ENCODE measurements around the gene ACADL.
"Not testable (repeated sequence)": the region's sequence is repeated elsewhere in the genome, so short reads cannot be mapped to it uniquely, and the experiment has no call there.

ACADL gene

GRCh38 chr2:210189452-210190138 is 35.7 kb downstream of the ACADL start:
- DNase-seq (ENCODE audit: low read depth, low spot score): no peak
- TF ChIP-seq, protein P1, sequence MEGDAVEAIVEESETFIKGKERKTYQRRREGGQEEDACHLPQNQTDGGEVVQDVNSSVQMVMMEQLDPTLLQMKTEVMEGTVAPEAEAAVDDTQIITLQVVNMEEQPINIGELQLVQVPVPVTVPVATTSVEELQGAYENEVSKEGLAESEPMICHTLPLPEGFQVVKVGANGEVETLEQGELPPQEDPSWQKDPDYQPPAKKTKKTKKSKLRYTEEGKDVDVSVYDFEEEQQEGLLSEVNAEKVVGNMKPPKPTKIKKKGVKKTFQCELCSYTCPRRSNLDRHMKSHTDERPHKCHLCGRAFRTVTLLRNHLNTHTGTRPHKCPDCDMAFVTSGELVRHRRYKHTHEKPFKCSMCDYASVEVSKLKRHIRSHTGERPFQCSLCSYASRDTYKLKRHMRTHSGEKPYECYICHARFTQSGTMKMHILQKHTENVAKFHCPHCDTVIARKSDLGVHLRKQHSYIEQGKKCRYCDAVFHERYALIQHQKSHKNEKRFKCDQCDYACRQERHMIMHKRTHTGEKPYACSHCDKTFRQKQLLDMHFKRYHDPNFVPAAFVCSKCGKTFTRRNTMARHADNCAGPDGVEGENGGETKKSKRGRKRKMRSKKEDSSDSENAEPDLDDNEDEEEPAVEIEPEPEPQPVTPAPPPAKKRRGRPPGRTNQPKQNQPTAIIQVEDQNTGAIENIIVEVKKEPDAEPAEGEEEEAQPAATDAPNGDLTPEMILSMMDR (IDR thresholded peaks at IDR 0.05; ENCODE audit: insufficient read depth, low read length, missing control alignments): no peak
- no peak overlapping the region for H3K4me3 ChIP-seq (ENCODE audit: low read depth, low read length)
- ChIA-PET CTCF (interaction anchor here (0.7 to 1.5 kb wide), 6 partner anchors 10 to 216 kb away, joined by 3 to 5 read pairs (median 3); no protein-coding TSS in a partner anchor), POLR2A (no interaction called here)

DNA sequence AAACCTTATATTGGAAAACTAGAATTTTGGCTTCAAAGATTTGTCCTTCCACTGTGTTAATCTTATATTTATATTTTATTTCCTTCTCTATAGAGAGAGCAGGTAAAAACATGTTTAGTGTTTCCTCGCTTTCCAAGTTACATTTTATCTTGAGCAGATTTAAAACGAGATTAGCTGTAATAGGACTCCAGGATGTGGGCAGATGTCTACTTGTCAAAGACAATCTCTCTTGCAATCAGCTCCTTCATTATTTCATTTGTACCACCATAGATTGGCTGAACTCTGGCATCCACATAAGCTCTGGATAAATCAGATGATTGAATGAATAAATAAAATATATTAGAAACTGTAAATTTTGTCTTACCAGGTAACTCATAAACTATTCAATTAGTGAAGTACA is 36.5 kb downstream of the ACADL start:
- TF ChIP-seq, protein P1 (IDR thresholded peaks at IDR 0.05; ENCODE audit: insufficient read depth, low read length, missing control alignments): no peak
- H3K4me3 ChIP-seq (ENCODE audit: low read depth, low read length): no peak overlapping the region
- ChIA-PET POLR2A (no interaction called here), CTCF (interaction anchor here (1.4 to 1.5 kb wide), 2 partner anchors 114 to 211 kb away, joined by 4 to 5 read pairs; no protein-coding TSS in a partner anchor)
- no peak for DNase-seq (ENCODE audit: low read depth, low spot score)

DNA sequence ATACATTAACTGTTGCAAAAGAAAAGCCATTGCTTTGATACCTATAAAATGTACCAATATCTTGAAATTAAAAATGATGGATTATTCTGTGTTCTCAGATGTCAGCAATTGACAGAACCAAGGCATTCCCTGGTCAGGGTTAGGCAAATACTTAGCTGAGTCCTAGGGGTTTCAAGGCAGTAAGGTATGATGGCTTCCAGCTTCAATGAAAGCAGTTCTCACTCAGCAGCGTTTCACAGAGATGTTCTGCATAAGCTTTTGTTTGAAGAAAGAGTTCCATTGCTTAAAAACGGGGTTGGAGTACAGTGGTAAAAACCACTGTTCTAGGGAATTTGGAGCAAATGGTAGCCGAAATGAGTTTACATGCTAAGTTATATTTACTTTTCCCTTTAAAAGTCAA is 37.1 kb downstream of the ACADL start:
- POLR2A ChIA-PET: no interaction called here
- CTCF ChIA-PET: interaction anchor here (1.4 to 1.5 kb wide), 2 partner anchors 114 to 211 kb away, joined by 4 to 5 read pairs; no protein-coding TSS in a partner anchor
- DNase-seq (ENCODE audit: low read depth, low spot score): no peak

GRCh38 chr2:210183936-210184335 is 41.3 kb downstream of the ACADL start:
- H3K4me3 ChIP-seq (ENCODE audit: low read depth, low read length); CTCF ChIA-PET; DNase-seq (ENCODE audit: low read depth, low spot score); POLR2A ChIA-PET: not testable (repeated sequence)

More for the DNA sequence above, 37.1 kb downstream of the ACADL start:
- TF ChIP-seq, protein P1 (IDR thresholded peaks at IDR 0.05; ENCODE audit: insufficient read depth, low read length, missing control alignments): no peak
- H3K4me3 ChIP-seq (ENCODE audit: low read depth, low read length): no peak overlapping the region

DNA sequence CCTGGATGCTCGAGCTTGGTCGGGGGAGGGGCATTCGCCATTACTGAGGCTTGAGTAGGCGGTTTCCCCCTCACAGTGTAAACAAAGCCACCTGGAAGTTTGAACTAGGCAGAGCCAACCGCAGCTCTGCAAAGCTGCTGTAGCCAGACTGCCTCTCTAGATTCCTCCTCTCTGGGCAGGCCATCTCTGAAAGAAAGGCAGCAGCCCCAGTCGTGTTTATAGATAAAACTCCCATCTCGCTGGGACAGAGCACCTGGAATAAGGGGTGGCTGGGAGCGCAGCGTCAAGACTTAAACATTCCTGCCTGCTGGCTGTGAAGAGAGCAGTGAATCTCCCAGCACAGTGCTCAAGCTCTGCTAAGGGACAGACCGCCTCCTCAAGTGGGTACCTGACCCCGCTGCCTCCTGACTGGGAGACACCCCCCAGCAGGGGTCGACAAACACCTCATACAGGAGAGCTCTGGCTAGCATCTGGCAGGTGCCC is 43.6 kb downstream of the ACADL start:
- CTCF ChIA-PET; DNase-seq (ENCODE audit: low read depth, low spot score); H3K4me3 ChIP-seq (ENCODE audit: low read depth, low read length); POLR2A ChIA-PET: not testable (repeated sequence)

GRCh38 chr2:210181033-210181605 is 44.1 kb downstream of the ACADL start:
- DNase-seq (ENCODE audit: low read depth, low spot score); POLR2A ChIA-PET; H3K4me3 ChIP-seq (ENCODE audit: low read depth, low read length); CTCF ChIA-PET: not testable (repeated sequence)

GRCh38 chr2:210180477-210180876 is 44.8 kb downstream of the ACADL start:
- POLR2A ChIA-PET: no interaction called here
- CTCF ChIA-PET: no interaction called here
- TF ChIP-seq, protein P1 (IDR thresholded peaks at IDR 0.05; ENCODE audit: insufficient read depth, low read length, missing control alignments): no peak
- no peak overlapping the region for H3K4me3 ChIP-seq (ENCODE audit: low read depth, low read length)
- no peak for DNase-seq (ENCODE audit: low read depth, low spot score)
